Stimulated activated naive CD8-positive, alpha-beta T cell treated with anti-CD3 and anti-CD28 coated beads, Interleukin-15, Interleukin-2, amounts not matched to agents 100 U/mL and 50 U/mL, for 24 hours (primary cell): ENCODE measurements around the gene RTBDN.

Source experiments
- ATAC-seq: fragments of 150-1000 bp; cut with Tn5 transposase; one replicate; pipeline ENCODE4 v1.10.0; 2021
- DNase-seq: peaks from one replicate; pipeline ENCODE4 v3.0.0; 2021

Gene RTBDN

GRCh38 chr19:12834566-12834943 is at the start of gene RTBDN:
TSS of gene RTBDN (minus strand) at chr19:12834579. CDS start at chr19:12829979, 4,600 bp downstream.
- ATAC-seq (no peak), DNase-seq (no peak)

GRCh38 chr19:12882589-12882988 is 48.2 kb upstream of the RTBDN start:
- ATAC-seq (no peak), DNase-seq (no peak)

- DNase-seq = peak; percentile 96
- ATAC-seq = peak; percentile 77
Measured at GRCh38 chr19:12881172-12881808, 46.9 kb upstream of the RTBDN start, which contains the start of gene DNASE2. TSS of gene DNASE2 (minus strand) at chr19:12881449. CDS start at chr19:12881375, 74 bp downstream.

GRCh38 chr19:12880551-12881171 is 46.3 kb upstream of the RTBDN start:
- ATAC-seq = no peak
- peak; percentile 33 for DNase-seq

GRCh38 chr19:12875086-12875485 is 40.7 kb upstream of the RTBDN start:
- ATAC-seq (no peak), DNase-seq (no peak)

GRCh38 chr19:12873891-12874745 is 39.7 kb upstream of the RTBDN start:
- ATAC-seq (no peak), DNase-seq (no peak)

GRCh38 chr19:12872941-12873890 is 38.8 kb upstream of the RTBDN start:
- peak; percentile 60 for DNase-seq

GRCh38 chr19:12872255-12872654 is 37.9 kb upstream of the RTBDN start:
- no peak for ATAC-seq
- DNase-seq = no peak

More at GRCh38 chr19:12872941-12873890, 38.8 kb upstream of the RTBDN start:
- ATAC-seq = peak; percentile 28

- DNase-seq (no peak), ATAC-seq (no peak)
Measured at GRCh38 chr19:12871681-12872080, 37.3 kb upstream of the RTBDN start.

- no peak for ATAC-seq
- DNase-seq = peak; percentile 38
Measured at GRCh38 chr19:12868540-12869112, 34.2 kb upstream of the RTBDN start.

GRCh38 chr19:12867120-12868099 is 33.0 kb upstream of the RTBDN start:
- ATAC-seq (peak; percentile 71), DNase-seq (peak; percentile 81)

GRCh38 chr19:12866416-12867119 is 32.2 kb upstream of the RTBDN start:
- no peak for ATAC-seq
- DNase-seq = no peak

GRCh38 chr19:12865746-12866415 is 31.5 kb upstream of the RTBDN start:
- DNase-seq (no peak), ATAC-seq (no peak)

- no peak for DNase-seq
Measured at GRCh38 chr19:12864721-12865715, 30.6 kb upstream of the RTBDN start.

GRCh38 chr19:12864143-12864542 is 29.8 kb upstream of the RTBDN start:
- ATAC-seq (no peak), DNase-seq (no peak)

More at GRCh38 chr19:12864721-12865715, 30.6 kb upstream of the RTBDN start:
- no peak for ATAC-seq

- ATAC-seq (no peak), DNase-seq (no peak)
Measured at GRCh38 chr19:12859546-12859945, 25.2 kb upstream of the RTBDN start.
